ENCODE results near the gene EME2.

EME2 gene

DNA sequence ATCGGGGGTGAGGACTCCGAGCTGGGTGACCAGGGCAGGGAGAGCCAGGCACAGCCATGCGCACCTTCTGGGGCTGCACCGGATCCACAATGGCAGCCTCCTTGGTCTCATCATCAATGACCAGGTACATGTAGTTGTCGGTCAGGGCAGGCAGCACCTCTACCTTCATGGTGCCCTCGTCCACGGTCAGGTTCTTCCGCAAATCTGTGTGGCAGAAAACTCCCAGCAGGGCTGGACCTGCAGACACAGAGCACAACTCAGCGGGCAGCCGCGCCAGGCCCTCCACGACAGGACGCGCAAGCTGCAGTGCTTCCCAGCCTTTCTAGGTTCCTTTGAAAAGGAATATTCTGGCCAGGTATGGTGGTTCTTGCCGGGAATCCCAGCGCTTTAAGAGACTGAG is 50.2 kb downstream of the EME2 start:
- DNase-seq (ENCODE audit: low read depth): no peak
- TF ChIP-seq, protein P1, sequence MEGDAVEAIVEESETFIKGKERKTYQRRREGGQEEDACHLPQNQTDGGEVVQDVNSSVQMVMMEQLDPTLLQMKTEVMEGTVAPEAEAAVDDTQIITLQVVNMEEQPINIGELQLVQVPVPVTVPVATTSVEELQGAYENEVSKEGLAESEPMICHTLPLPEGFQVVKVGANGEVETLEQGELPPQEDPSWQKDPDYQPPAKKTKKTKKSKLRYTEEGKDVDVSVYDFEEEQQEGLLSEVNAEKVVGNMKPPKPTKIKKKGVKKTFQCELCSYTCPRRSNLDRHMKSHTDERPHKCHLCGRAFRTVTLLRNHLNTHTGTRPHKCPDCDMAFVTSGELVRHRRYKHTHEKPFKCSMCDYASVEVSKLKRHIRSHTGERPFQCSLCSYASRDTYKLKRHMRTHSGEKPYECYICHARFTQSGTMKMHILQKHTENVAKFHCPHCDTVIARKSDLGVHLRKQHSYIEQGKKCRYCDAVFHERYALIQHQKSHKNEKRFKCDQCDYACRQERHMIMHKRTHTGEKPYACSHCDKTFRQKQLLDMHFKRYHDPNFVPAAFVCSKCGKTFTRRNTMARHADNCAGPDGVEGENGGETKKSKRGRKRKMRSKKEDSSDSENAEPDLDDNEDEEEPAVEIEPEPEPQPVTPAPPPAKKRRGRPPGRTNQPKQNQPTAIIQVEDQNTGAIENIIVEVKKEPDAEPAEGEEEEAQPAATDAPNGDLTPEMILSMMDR (IDR thresholded peaks at IDR 0.05; ENCODE audit: low read depth, low read length): no peak
- TF ChIP-seq, protein P2, sequence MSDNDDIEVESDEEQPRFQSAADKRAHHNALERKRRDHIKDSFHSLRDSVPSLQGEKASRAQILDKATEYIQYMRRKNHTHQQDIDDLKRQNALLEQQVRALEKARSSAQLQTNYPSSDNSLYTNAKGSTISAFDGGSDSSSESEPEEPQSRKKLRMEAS (IDR thresholded peaks at IDR 0.05; ENCODE audit: low read depth, low read length): no peak
- TF ChIP-seq MYC (IDR thresholded peaks at IDR 0.05; ENCODE audit: low read depth, low read length): no peak
- no peak for TF ChIP-seq POLR2A (IDR thresholded peaks at IDR 0.05; ENCODE audit: extremely low read depth, insufficient read length)
- no peak overlapping the region for H3K4me3 ChIP-seq (ENCODE audit: low read depth, low read length)

DNA sequence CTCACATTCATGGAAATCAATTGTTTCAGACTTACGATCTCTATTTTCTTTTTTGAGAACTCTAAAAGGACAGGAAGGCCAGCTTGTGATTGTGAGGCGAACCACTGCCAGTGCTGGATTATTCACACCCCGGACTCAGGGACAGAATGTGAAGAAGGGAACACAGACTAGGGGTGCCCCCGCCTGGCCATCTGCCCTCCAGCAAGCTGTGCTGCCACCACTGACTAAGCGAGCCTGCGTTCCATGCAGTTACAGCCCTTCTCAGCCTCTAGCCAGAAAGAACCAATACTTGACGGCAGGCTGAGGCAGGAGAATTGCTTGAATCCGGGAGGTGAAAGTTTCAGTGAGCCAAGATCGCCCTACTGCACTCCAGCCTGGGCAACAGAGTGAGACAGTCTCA is 51.2 kb downstream of the EME2 start:
- DNase-seq (ENCODE audit: low read depth): peak; percentile 83
- TF ChIP-seq, protein P1 (IDR thresholded peaks at IDR 0.05; ENCODE audit: low read depth, low read length): peak; percentile 53
- TF ChIP-seq, protein P2 (IDR thresholded peaks at IDR 0.05; ENCODE audit: low read depth, low read length): no peak
- no peak overlapping the region for H3K4me3 ChIP-seq (ENCODE audit: low read depth, low read length)

DNA sequence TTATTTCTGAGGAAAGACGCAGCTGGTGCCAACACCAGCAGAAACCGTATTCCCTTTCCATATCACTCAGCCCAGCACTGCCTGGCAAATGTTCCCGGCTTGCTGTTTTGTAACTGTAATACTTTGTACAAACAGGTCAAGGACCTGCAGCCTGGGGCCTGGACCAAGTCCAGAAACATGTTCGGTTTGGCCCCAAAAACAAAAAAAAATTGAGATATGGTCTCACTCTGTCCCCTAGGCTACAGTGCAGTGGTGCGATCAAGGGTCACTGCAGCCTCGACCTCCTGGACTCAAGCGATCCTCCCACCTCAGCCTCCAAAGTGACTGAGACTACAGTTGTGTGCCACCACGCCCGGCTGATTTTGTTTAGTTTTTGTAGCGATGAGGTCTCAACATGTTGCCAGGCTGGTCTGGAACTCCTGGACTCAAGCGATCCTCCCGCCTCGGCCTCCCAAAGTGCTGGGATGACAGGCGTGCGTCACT is 52.8 kb downstream of the EME2 start:
- TF ChIP-seq, protein P1 (IDR thresholded peaks at IDR 0.05; ENCODE audit: low read depth, low read length): no peak
- TF ChIP-seq, protein P2 (IDR thresholded peaks at IDR 0.05; ENCODE audit: low read depth, low read length): no peak
- no peak for TF ChIP-seq MYC (IDR thresholded peaks at IDR 0.05; ENCODE audit: low read depth, low read length)
- H3K4me3 ChIP-seq (ENCODE audit: low read depth, low read length): peak overlapping the region; percentile 62
- no peak for DNase-seq (ENCODE audit: low read depth)

Data from NB4 (cell line).